GM23338 (cell line): ENCODE results near the gene PHAF1. TPM values are rescaled to one million over a fixed set of nuclear protein-coding genes. Genes with fewer than 3 reads are reported as not detected.

ENCODE experiments used
- ATAC-seq: fragments of 200-7000 bp; cut with Tn5 transposase; 3 replicates; pipeline ENCODE4 v1.9.1; 2020
- DNase-seq: peaks from one replicate; pipeline ENCODE4 v3.0.0-alpha.2; 2015; ENCODE audit warnings: low spot score
- H2AFZ ChIP-seq: fragments of 200-600 bp; sonication (generic); 2 replicates; pipeline ENCODE4 v1.8.0; 2016; ENCODE audit warnings: antibody characterized with exemption, mild to moderate bottlenecking, moderate library complexity
- H3F3A ChIP-seq: fragments of 200-600 bp; sonication (generic); replicated peaks from 2 replicates; pipeline ENCODE4 v1.8.0; 2017; ENCODE audit warnings: antibody characterized with exemption, mixed run types, low read depth
- H3K27ac ChIP-seq: fragments of 200-600 bp; sonication (generic); 2 replicates; pipeline ENCODE4 v1.6.1; 2016; ENCODE audit warnings: low read depth
- H3K27me3 ChIP-seq: fragments of 200-600 bp; sonication (generic); 2 replicates; pipeline ENCODE4 v1.8.0; 2016; ENCODE audit warnings: mild to moderate bottlenecking, mixed run types, moderate library complexity; ENCODE audit not compliant: insufficient read depth
- H3K36me3 ChIP-seq: fragments of 200-600 bp; sonication (generic); 2 replicates; pipeline ENCODE4 v1.8.0; 2016; ENCODE audit warnings: mild to moderate bottlenecking; ENCODE audit not compliant: insufficient read depth
- H3K4me1 ChIP-seq: fragments of 200-600 bp; sonication (generic); 2 replicates; pipeline ENCODE4 v1.8.0; 2016; ENCODE audit warnings: mild to moderate bottlenecking, moderate library complexity; ENCODE audit not compliant: insufficient read depth
- H3K4me2 ChIP-seq: fragments of 200-600 bp; sonication (generic); 2 replicates; pipeline ENCODE4 v1.7.1; 2017; ENCODE audit warnings: mixed run types
- H3K4me3 ChIP-seq: fragments of 200-600 bp; sonication (generic); 2 replicates; pipeline ENCODE4 v1.6.1; 2016; ENCODE audit warnings: mixed run types
- H3K79me2 ChIP-seq: fragments of 200-600 bp; sonication (generic); replicated peaks from 2 replicates; pipeline ENCODE4 v1.8.0; 2017; ENCODE audit warnings: mild to moderate bottlenecking; ENCODE audit not compliant: insufficient read depth
- H3K9me2 ChIP-seq: fragments of 200-600 bp; sonication (generic); 2 replicates; pipeline ENCODE4 v1.8.0; 2017; ENCODE audit not compliant: insufficient read depth
- H4K20me1 ChIP-seq: fragments of 200-600 bp; sonication (generic); replicated peaks from 2 replicates; pipeline ENCODE4 v1.8.0; 2017; ENCODE audit warnings: mild to moderate bottlenecking; ENCODE audit not compliant: insufficient read depth
- H3K27ac Mint-ChIP-seq: 2 replicates; pipeline ENCODE4 v1.8.0; 2020; ENCODE audit warnings: inconsistent platforms, mild to moderate bottlenecking, moderate library complexity, mixed read lengths
- H3K27me3 Mint-ChIP-seq: 3 replicates; pipeline ENCODE4 v1.8.0; 2022; ENCODE audit warnings: low read depth, mild to moderate bottlenecking, moderate library complexity, mixed read lengths, inconsistent platforms; ENCODE audit not compliant: insufficient read depth, poor library complexity
- H3K36me3 Mint-ChIP-seq: 3 replicates; pipeline ENCODE4 v1.8.0; 2021; ENCODE audit warnings: low read depth, mild to moderate bottlenecking, inconsistent platforms, moderate library complexity, mixed read lengths
- H3K4me1 Mint-ChIP-seq: 3 replicates; pipeline ENCODE4 v1.8.0; 2020; ENCODE audit warnings: mild to moderate bottlenecking, inconsistent platforms, mixed read lengths
- H3K4me3 Mint-ChIP-seq: 3 replicates; pipeline ENCODE4 v1.8.0; 2021; ENCODE audit warnings: moderate library complexity, mild to moderate bottlenecking, inconsistent platforms, mixed read lengths
- H3K9me3 Mint-ChIP-seq: 3 replicates; pipeline ENCODE4 v1.8.0; 2020; ENCODE audit warnings: moderate library complexity, mild to moderate bottlenecking, inconsistent platforms, mixed read lengths
- CTCF ChIP-seq, 2 experiments: fragments of 200-600 bp in 1 of 2; sonication (generic) in 1 of 2; conservative IDR thresholded peaks; 2 replicates each; pipeline versions ENCODE4 v1.5.1 to v1.6.1; 2016 to 2017; ENCODE audit warnings: antibody characterized with exemption in 2 of 2, low read depth in 2 of 2, mild to moderate bottlenecking in 2 of 2, moderate library complexity in 1 of 2
- EZH2phosphoT487 ChIP-seq: fragments of 200-600 bp; sonication (generic); IDR thresholded peaks from one replicate; pipeline ENCODE4 v1.8.1; 2018; ENCODE audit warnings: antibody characterized with exemption; ENCODE audit not compliant: unreplicated experiment
- STAT1 ChIP-seq: IDR thresholded peaks from one replicate; pipeline ENCODE4 v1.6.1; 2016; ENCODE audit warnings: antibody characterized with exemption; ENCODE audit not compliant: unreplicated experiment
- ZNF462 ChIP-seq: fragments of 250-450 bp; sonication (Bioruptor Pico); IDR thresholded peaks from 2 replicates; pipeline ENCODE4 v1.5.0; 2020; ENCODE audit warnings: mild to moderate bottlenecking, moderate library complexity
- polyA plus RNA-seq: library from polyadenylated mRNA; unstranded; fragments of >200 nt; fragmentation: Nextera tagmentation; extraction: Ambion mirVana; gene quantifications from 2 replicates; pipeline ENCODE4 v1.2.1, GENCODE V29; 2016
- total RNA-seq: library from RNA; depleted of rRNA; stranded (reverse); fragments of >200 nt; shearing (Covaris generic); gene quantifications from 2 replicates; pipeline ENCODE4 v1.2.3, GENCODE V29; 2014

Gene PHAF1
- total and polyA plus RNA-seq, 2 experiments from 2014 or later: 14.7 to 35.9 TPM

- TF ChIP-seq ZNF462 (CRISPR knock-in tag) (no peak), CTCF (conservative IDR thresholded peaks at IDR 0.05; ENCODE audit: low read depth in 2 of 2) (no peak)
Measured at GRCh38 chr16:67082891-67083290, 26.9 kb upstream of the PHAF1 start (continued).

GRCh38 chr16:67084345-67085028 is 25.3 kb upstream of the PHAF1 start:
- DNase-seq (no peak), ATAC-seq (no peak)
- no peaks in the 10 kb centered on the region for H3K9me3 Mint-ChIP-seq
- Histone ChIP-seq H3K4me2 (no peak overlapping the region), H2AFZ (no peak overlapping the region), H3K27me3 (no peaks in the 10 kb centered on the region), H3K79me2 (no peaks in the 10 kb centered on the region), H3F3A (no peaks in the 10 kb centered on the region), H3K27ac (no peak overlapping the region), H3K9me2 (no peaks in the 10 kb centered on the region), H3K36me3 (no peaks in the 10 kb centered on the region; the same call in 1 of the 2 replicates), H3K4me1 (no peaks in the 10 kb centered on the region), H3K4me3 (no peak overlapping the region), H4K20me1 (peaks cover 4% of the 10 kb centered on the region)
- no peak overlapping the region for H3K27ac Mint-ChIP-seq
- no peak for TF ChIP-seq STAT1
- no peak for TF ChIP-seq EZH2phosphoT487
- H3K4me1 Mint-ChIP-seq: no peaks in the 10 kb centered on the region
- H3K4me3 Mint-ChIP-seq: no peak overlapping the region
- H3K36me3 Mint-ChIP-seq: no peaks in the 10 kb centered on the region
- peaks cover 3% of the 10 kb centered on the region for H3K27me3 Mint-ChIP-seq
